Naive thymus-derived CD4-positive, alpha-beta T cell (primary cell): ENCODE measurements around the gene LPGAT1. TPM values are rescaled to one million over a fixed set of nuclear protein-coding genes. Genes with fewer than 3 reads are reported as not detected.

Experiments used
- ATAC-seq: fragments of 150-1000 bp; cut with Tn5 transposase; 2 replicates; pipeline ENCODE4 v1.10.0; 2021; ENCODE audit warnings: mild to moderate bottlenecking, moderate library complexity
- CTCF ChIA-PET: fragments of 350-600 bp; sonication (Branson Sonifier 250); formaldehyde crosslinking; loops from one replicate; lab custom pipeline; 2021; ENCODE audit warnings: antibody characterized with exemption; lab: Charles Lee
- POLR2A ChIA-PET: fragments of 350-600 bp; sonication (Branson Sonifier 250); formaldehyde crosslinking; loops from one replicate; lab custom pipeline; 2021; ENCODE audit warnings: antibody characterized with exemption, inconsistent platforms; lab: Charles Lee
- DNase-seq, 9 donors: peaks; one replicate each; pipeline versions ENCODE4 v3.0.0 to v3.0.0-alpha.2; 2020 to 2022; ENCODE audit warnings: mixed read lengths in 1 of 9
- H3K27ac ChIP-seq: one replicate; pipeline ENCODE4 v1.7.0; 2013; ENCODE audit warnings: mild to moderate bottlenecking, low read depth, low read length, moderate library complexity
- H3K27me3 ChIP-seq, 2 donors: one replicate each; pipeline ENCODE4 v1.7.0; 2013; ENCODE audit warnings: low read length in 2 of 2, mild to moderate bottlenecking in 2 of 2, moderate library complexity in 2 of 2; ENCODE audit not compliant: control insufficient read depth in 2 of 2, insufficient read depth in 2 of 2
- H3K36me3 ChIP-seq, 3 experiments: 1 replicate in 2 of 3; 2 replicates in 1 of 3; pipeline ENCODE4 v1.7.0; 2013; ENCODE audit warnings: low read length in 3 of 3, mild to moderate bottlenecking in 3 of 3, moderate library complexity in 1 of 3; ENCODE audit not compliant: insufficient read depth in 3 of 3, control insufficient read depth in 2 of 3
- H3K4me1 ChIP-seq, 2 donors: one replicate each; pipeline ENCODE4 v1.7.0; 2013; ENCODE audit warnings: low read length in 2 of 2, mild to moderate bottlenecking in 2 of 2, moderate library complexity in 1 of 2; ENCODE audit not compliant: control insufficient read depth in 2 of 2, insufficient read depth in 2 of 2
- H3K4me3 ChIP-seq: 2 replicates; pipeline ENCODE4 v1.7.0; 2013; ENCODE audit warnings: mild to moderate bottlenecking, low read length
- H3K9me3 ChIP-seq, 3 experiments: 1 replicate in 2 of 3; 2 replicates in 1 of 3; pipeline ENCODE4 v1.7.0; 2013; ENCODE audit warnings: low read length in 3 of 3; ENCODE audit not compliant: control insufficient read depth in 2 of 3
- H3K27ac Mint-ChIP-seq, 9 donors: one replicate each; pipeline ENCODE4 v1.8.0; 2020 to 2022; ENCODE audit warnings: mixed read lengths in 9 of 9, mild to moderate bottlenecking in 8 of 9, moderate library complexity in 5 of 9, inconsistent platforms in 2 of 9
- H3K27me3 Mint-ChIP-seq, 5 donors: one replicate each; pipeline ENCODE4 v1.8.0; 2021 to 2022; ENCODE audit warnings: mixed read lengths in 5 of 5, mild to moderate bottlenecking in 1 of 5
- H3K36me3 Mint-ChIP-seq, 5 donors: one replicate each; pipeline ENCODE4 v1.8.0; 2020 to 2022; ENCODE audit warnings: mixed read lengths in 5 of 5, mild to moderate bottlenecking in 3 of 5, inconsistent platforms in 1 of 5
- H3K4me1 Mint-ChIP-seq, 7 donors: one replicate each; pipeline ENCODE4 v1.8.0; 2020 to 2022; ENCODE audit warnings: mixed read lengths in 7 of 7, mild to moderate bottlenecking in 3 of 7, inconsistent platforms in 1 of 7
- H3K4me3 Mint-ChIP-seq, 10 donors: one replicate each; pipeline ENCODE4 v1.8.0; 2020 to 2022; ENCODE audit warnings: mild to moderate bottlenecking in 10 of 10, mixed read lengths in 10 of 10, moderate library complexity in 6 of 10, inconsistent platforms in 2 of 10
- H3K9me3 Mint-ChIP-seq, 11 donors: one replicate each; pipeline ENCODE4 v1.8.0; 2020 to 2022; ENCODE audit warnings: mixed read lengths in 11 of 11, mild to moderate bottlenecking in 4 of 11, inconsistent platforms in 1 of 11, moderate library complexity in 1 of 11
- intact Hi-C, 2 donors: fragments of 100-400 bp; cut with micrococcal nuclease; formaldehyde crosslinking; loops; one replicate each; pipeline ENCODE4 v1.15.1; 2023
- polyA plus RNA-seq, 2 donors: library from polyadenylated mRNA; unstranded; fragments of 300-500 nt; fragmentation: Illumina TruSeq; gene quantifications; one replicate each; pipeline ENCODE4 v1.2.3, GENCODE V29; 2021
- total RNA-seq, 6 experiments: library from RNA in 5 of 6; stranded (reverse) in 5 of 6; gene quantifications; 1 replicate in 5 of 6; 2 replicates in 1 of 6; pipeline ENCODE4 v1.2.3 and lab custom pipeline; 2021 to 2026

LPGAT1 gene
- total and polyA plus RNA-seq, 7 experiments from 2014 or later = 6.3 to 76.1 (median 13.6) TPM

DNA sequence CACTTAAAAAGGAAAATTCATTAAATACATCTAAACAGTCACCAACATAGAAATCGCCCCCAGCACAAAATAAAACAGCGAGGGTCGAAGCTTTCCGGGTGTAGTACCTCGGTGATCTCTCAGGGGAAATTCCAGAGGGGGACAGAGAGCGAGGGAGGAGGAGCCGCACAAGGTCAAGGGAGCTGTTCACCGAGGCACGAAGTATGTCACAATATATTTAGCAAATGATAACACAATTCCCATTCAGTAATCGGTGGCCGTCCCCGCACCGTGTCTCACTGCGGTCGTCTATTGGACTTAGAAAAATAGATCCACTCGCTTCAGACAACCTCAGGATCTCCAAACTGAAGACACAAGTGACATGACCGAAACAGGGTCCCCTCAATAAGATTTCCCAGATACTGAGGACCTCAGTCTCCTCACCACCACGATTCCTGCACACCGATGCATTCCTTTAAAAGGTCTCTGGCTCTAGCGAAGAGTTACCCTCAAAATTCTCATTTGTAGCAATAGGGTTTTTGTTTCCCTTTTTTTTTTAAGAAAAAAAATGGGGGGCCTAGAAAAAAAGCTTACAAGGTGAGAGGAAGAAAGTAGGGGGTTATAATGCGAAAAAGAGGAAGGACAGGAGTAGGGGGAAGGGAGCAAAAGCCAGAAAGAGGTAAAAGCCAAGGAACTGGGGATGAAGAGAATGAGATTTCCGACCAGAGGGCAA, 1.1 kb downstream of the LPGAT1 start:
- Histone ChIP-seq H3K4me3 (no peak overlapping the region), H3K4me1 (peaks cover 20 to 40% of the 10 kb centered on the region in 2 donors), H3K36me3 (no peaks in the 10 kb centered on the region), H3K27me3 (no peaks in the 10 kb centered on the region), H3K9me3 (no peaks in the 10 kb centered on the region), H3K27ac (peak overlapping the region; percentile 64)
- POLR2A ChIA-PET = no interaction called here
- H3K27ac Mint-ChIP-seq = peak overlapping the region; percentile 49 to 94 (median 85)
- H3K27me3 Mint-ChIP-seq = peaks cover 0 to 3% (median 0%) of the 10 kb centered on the region in 5 donors
- ATAC-seq (no peak), DNase-seq (peak in 3 of 9 donors; percentile 4 to 19 (median 13))
- no peaks in the 10 kb centered on the region for H3K9me3 Mint-ChIP-seq
- peaks cover 0 to 27% (median 0%) of the 10 kb centered on the region in 5 donors for H3K36me3 Mint-ChIP-seq
- peaks cover 33 to 67% (median 61%) of the 10 kb centered on the region in 7 donors for H3K4me1 Mint-ChIP-seq
- peak overlapping the region; percentile 80 to 97 (median 88) for H3K4me3 Mint-ChIP-seq
- intact Hi-C loops = loop anchor here (1.0 to 10.0 kb wide), 16 partner anchors 8 to 1188 kb away; partner anchors contain the start of genes DTL (in 2 of the 2), INTS7 (in 2 of the 2), PPP2R5A (in 2 of the 2) and SLC30A1 (in 2 of the 2)
- CTCF ChIA-PET = interaction anchor here (0.6 kb wide), 1 partner anchor 64 kb away, joined by 3 read pairs; no protein-coding TSS in a partner anchor

- H3K27me3 Mint-ChIP-seq = peaks cover 0 to 3% (median 0%) of the 10 kb centered on the region in 5 donors
- ChIA-PET CTCF (interaction anchor here (0.6 to 1.4 kb wide), 2 partner anchors 14 to 64 kb away, joined by 3 read pairs; no protein-coding TSS in a partner anchor), POLR2A (interaction anchor here (0.5 kb wide), 1 partner anchor 84 kb away, joined by 4 read pairs; no protein-coding TSS in a partner anchor)
- Histone ChIP-seq H3K36me3 (no peaks in the 10 kb centered on the region), H3K27me3 (no peaks in the 10 kb centered on the region), H3K4me3 (no peak overlapping the region), H3K27ac (peak overlapping the region; percentile 64), H3K4me1 (peaks cover 20 to 32% of the 10 kb centered on the region in 2 donors), H3K9me3 (no peaks in the 10 kb centered on the region)
- H3K27ac Mint-ChIP-seq = peak overlapping the region in 6 of 9 donors; percentile 46 to 87 (median 76)
- H3K4me3 Mint-ChIP-seq = peak overlapping the region; percentile 80 to 97 (median 88)
- DNase-seq = no peak
- no peaks in the 10 kb centered on the region for H3K9me3 Mint-ChIP-seq
- ATAC-seq = no peak
- peaks cover 27 to 60% (median 54%) of the 10 kb centered on the region in 7 donors for H3K4me1 Mint-ChIP-seq
- peaks cover 0 to 32% (median 0%) of the 10 kb centered on the region in 5 donors for H3K36me3 Mint-ChIP-seq
- intact Hi-C loops = loop anchor here in 1 of 2 donors (1.0 kb wide), 1 partner anchor 7 kb away; no protein-coding TSS in a partner anchor
Measured at GRCh38 chr1:211828584-211829342, 1.8 kb downstream of the LPGAT1 start.

DNA sequence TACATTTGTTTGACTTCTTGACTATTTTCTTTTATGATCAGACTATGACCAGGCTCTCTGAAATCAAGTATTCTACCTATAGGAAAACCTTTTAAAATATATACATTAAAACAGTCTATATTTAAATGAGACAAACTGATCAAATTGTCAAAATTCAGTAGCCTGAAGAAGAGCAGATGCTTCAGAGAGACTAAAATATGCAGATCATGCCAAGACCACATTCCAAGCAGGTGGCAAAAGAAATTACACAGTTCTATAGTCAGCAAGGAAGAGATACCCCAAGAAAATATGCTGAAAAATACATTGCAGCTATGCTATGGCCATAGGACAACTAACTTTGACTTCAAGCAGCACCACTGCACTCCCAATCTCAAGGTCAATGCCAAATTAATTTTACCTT, 3.5 kb downstream of the LPGAT1 start:
- Mint-ChIP-seq H3K9me3 (peaks cover 0 to 2% (median 0%) of the 10 kb centered on the region in 11 donors), H3K36me3 (peaks cover 0 to 31% (median 0%) of the 10 kb centered on the region in 5 donors), H3K4me1 (peaks cover 20 to 42% (median 39%) of the 10 kb centered on the region in 7 donors), H3K27me3 (peaks cover 0 to 3% (median 0%) of the 10 kb centered on the region in 5 donors), H3K27ac (peak overlapping the region in 3 of 9 donors; percentile 6 to 85 (median 8)), H3K4me3 (peak overlapping the region in 1 of 10 donors; percentile 28)
- no peak for ATAC-seq
- no peaks in the 10 kb centered on the region for H3K36me3 ChIP-seq
- CTCF ChIA-PET = interaction anchor here (1.4 kb wide), 1 partner anchor 12 kb away, joined by 3 read pairs; no protein-coding TSS in a partner anchor
- no peaks in the 10 kb centered on the region for H3K27me3 ChIP-seq
- peaks cover 7 to 18% of the 10 kb centered on the region in 2 donors for H3K4me1 ChIP-seq
- intact Hi-C loops = no loop called here
- no peak for DNase-seq
- no peak overlapping the region for H3K4me3 ChIP-seq
- no peak overlapping the region for H3K27ac ChIP-seq
- no peaks in the 10 kb centered on the region for H3K9me3 ChIP-seq
- POLR2A ChIA-PET = interaction anchor here (1.4 kb wide), 1 partner anchor 11 kb away, joined by 4 read pairs; no protein-coding TSS in a partner anchor

DNA sequence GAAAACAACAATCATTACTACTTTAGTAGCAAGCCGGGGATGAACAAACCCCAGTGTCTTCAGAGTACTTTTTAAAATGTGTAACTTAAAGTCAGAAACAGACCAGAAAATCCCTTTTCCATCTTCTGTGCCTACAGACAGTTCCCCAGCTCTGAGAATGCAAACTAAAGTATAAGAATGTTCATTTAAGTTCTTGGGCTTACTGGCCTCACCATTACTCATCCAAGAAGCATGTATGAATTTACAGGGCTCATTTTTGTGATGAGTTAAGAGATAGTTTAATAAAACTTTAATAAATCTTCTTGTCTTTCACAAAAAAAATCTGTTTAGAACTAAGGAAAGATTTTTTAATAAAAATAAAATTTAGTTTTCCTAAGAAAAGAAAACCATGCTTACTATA, 4.6 kb downstream of the LPGAT1 start:
- intact Hi-C loops = no loop called here
- DNase-seq (no peak), ATAC-seq (no peak)
- no peaks in the 10 kb centered on the region for H3K27me3 ChIP-seq
- H3K27ac ChIP-seq = no peak overlapping the region
- H3K27me3 Mint-ChIP-seq = peaks cover 0 to 3% (median 0%) of the 10 kb centered on the region in 5 donors
- H3K4me3 Mint-ChIP-seq = no peak overlapping the region
- peaks cover 20 to 32% (median 28%) of the 10 kb centered on the region in 7 donors for H3K4me1 Mint-ChIP-seq
- CTCF ChIA-PET = interaction anchor here (0.7 kb wide), 1 partner anchor 125 kb away, joined by 4 read pairs; no protein-coding TSS in a partner anchor
- H3K4me3 ChIP-seq = no peak overlapping the region
- peaks cover 0 to 31% (median 6%) of the 10 kb centered on the region in 5 donors for H3K36me3 Mint-ChIP-seq
- no peaks in the 10 kb centered on the region for H3K9me3 ChIP-seq
- POLR2A ChIA-PET = no interaction called here
- H3K4me1 ChIP-seq = peaks cover 2 to 8% of the 10 kb centered on the region in 2 donors
- no peaks in the 10 kb centered on the region for H3K36me3 ChIP-seq
- H3K9me3 Mint-ChIP-seq = peaks cover 0 to 2% (median 0%) of the 10 kb centered on the region in 11 donors
- H3K27ac Mint-ChIP-seq = no peak overlapping the region

DNA sequence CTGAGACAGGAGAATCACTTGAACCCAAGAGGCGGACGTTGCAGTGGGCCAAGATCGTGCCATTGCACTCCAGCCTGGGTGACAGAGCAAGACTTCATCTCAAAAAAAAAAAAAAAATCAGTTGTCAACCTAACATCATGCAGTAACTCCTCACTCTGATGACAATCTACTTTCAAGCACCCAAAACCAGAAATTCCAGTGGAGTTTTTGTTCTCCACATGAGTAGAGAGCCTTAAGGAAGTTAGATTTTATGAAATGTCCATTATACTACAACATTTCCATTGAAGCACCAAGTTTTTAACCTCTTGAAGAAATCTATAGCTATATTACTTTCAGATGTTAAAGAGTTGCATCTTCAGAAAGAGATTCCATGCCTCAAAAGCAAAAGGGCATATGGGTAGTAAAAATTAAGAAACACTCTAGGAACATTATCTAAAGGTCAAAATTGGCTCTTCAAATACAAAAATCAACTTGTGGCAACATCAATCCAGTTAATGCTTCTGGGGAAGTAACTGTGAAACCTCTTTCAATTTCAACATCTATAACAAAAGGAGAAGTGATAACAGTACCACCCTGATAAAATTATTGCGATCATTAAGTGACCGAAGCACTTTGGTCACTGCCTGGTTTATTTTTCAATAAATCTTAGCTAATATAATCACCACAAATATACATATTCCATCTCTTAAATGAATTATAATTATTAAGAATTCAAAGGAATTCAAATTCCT, 7.7 kb downstream of the LPGAT1 start:
- no peaks in the 10 kb centered on the region for H3K4me1 ChIP-seq
- no peaks in the 10 kb centered on the region for H3K36me3 ChIP-seq
- intact Hi-C loops = no loop called here
- H3K27ac Mint-ChIP-seq = no peak overlapping the region
- no peaks in the 10 kb centered on the region for H3K27me3 ChIP-seq
- H3K27ac ChIP-seq = no peak overlapping the region
- ATAC-seq = no peak
- peaks cover 8 to 25% (median 12%) of the 10 kb centered on the region in 7 donors for H3K4me1 Mint-ChIP-seq
- ChIA-PET POLR2A (interaction anchor here (0.6 kb wide), 1 partner anchor 86 kb away, joined by 3 read pairs; no protein-coding TSS in a partner anchor), CTCF (no interaction called here)
- H3K9me3 Mint-ChIP-seq = peaks cover 0 to 4% (median 0%) of the 10 kb centered on the region in 11 donors
- no peak for DNase-seq
- H3K9me3 ChIP-seq = no peaks in the 10 kb centered on the region
- H3K27me3 Mint-ChIP-seq = no peaks in the 10 kb centered on the region
- peaks cover 3 to 39% (median 17%) of the 10 kb centered on the region in 5 donors for H3K36me3 Mint-ChIP-seq
- H3K4me3 Mint-ChIP-seq = no peak overlapping the region
- no peak overlapping the region for H3K4me3 ChIP-seq
